Astrocyte (in vitro differentiated cells and primary cell): ENCODE data around the gene SGCG. TPM values are rescaled to one million over a fixed set of nuclear protein-coding genes. Genes with fewer than 3 reads are reported as not detected.

Experiments
- DNase-seq: peaks from one replicate; pipeline ENCODE4 v3.0.0-alpha.2; 2010; ENCODE audit warnings: low read depth
- FAIRE-seq: peaks from 2 replicates; lab custom pipeline; 2011; peaks lifted over from hg19 to GRCh38; lab: Jason Lieb, UNC
- H2AFZ ChIP-seq: 2 replicates; pipeline ENCODE4 v1.6.0; 2012; ENCODE audit warnings: low read depth, low read length, inconsistent platforms
- H3K27ac ChIP-seq: 2 replicates; pipeline ENCODE4 v1.5.1; 2011; ENCODE audit warnings: low read depth, low read length, inconsistent platforms
- H3K27me3 ChIP-seq: 2 replicates; pipeline ENCODE4 v1.6.0; 2011; ENCODE audit warnings: low read length, inconsistent platforms; ENCODE audit not compliant: insufficient read depth
- H3K36me3 ChIP-seq: 2 replicates; pipeline ENCODE4 v1.5.1; 2011; ENCODE audit warnings: low read length, inconsistent platforms; ENCODE audit not compliant: insufficient read depth
- H3K4me1 ChIP-seq: 2 replicates; pipeline ENCODE4 v1.5.1; 2011; ENCODE audit warnings: low read length, inconsistent platforms; ENCODE audit not compliant: insufficient read depth
- H3K4me2 ChIP-seq: 2 replicates; pipeline ENCODE4 v1.6.0; 2012; ENCODE audit warnings: low read length, inconsistent platforms
- H3K4me3 ChIP-seq: 2 replicates; pipeline ENCODE4 v1.5.1; 2011; ENCODE audit warnings: low read depth, mild to moderate bottlenecking, low read length, inconsistent platforms; ENCODE audit not compliant: insufficient read depth
- H3K79me2 ChIP-seq: 2 replicates; pipeline ENCODE4 v1.6.0; 2012; ENCODE audit warnings: mild to moderate bottlenecking, low read length, inconsistent platforms; ENCODE audit not compliant: insufficient read depth
- H3K9ac ChIP-seq: 2 replicates; pipeline ENCODE4 v1.6.0; 2012; ENCODE audit warnings: mild to moderate bottlenecking, low read length, inconsistent platforms
- H3K9me3 ChIP-seq: 2 replicates; pipeline ENCODE4 v1.5.1; 2012; ENCODE audit warnings: low read depth, mild to moderate bottlenecking, low read length, inconsistent platforms; ENCODE audit not compliant: insufficient read depth
- H4K20me1 ChIP-seq: 2 replicates; pipeline ENCODE4 v1.6.0; 2012; ENCODE audit warnings: low read length, inconsistent platforms; ENCODE audit not compliant: insufficient read depth
- H3K27ac Mint-ChIP-seq: one replicate; pipeline ENCODE4 v1.8.0; 2021; ENCODE audit warnings: mild to moderate bottlenecking, mixed read lengths; ENCODE audit not compliant: unreplicated experiment
- H3K27me3 Mint-ChIP-seq: one replicate; pipeline ENCODE4 v1.8.0; 2021; ENCODE audit warnings: low read depth, mixed read lengths; ENCODE audit not compliant: unreplicated experiment
- H3K36me3 Mint-ChIP-seq: one replicate; pipeline ENCODE4 v1.8.0; 2021; ENCODE audit warnings: low read depth, mixed read lengths; ENCODE audit not compliant: unreplicated experiment
- H3K4me1 Mint-ChIP-seq: one replicate; pipeline ENCODE4 v1.8.0; 2021; ENCODE audit warnings: low read depth, mixed read lengths; ENCODE audit not compliant: unreplicated experiment
- H3K4me3 Mint-ChIP-seq: one replicate; pipeline ENCODE4 v1.8.0; 2021; ENCODE audit warnings: mild to moderate bottlenecking, moderate library complexity, mixed read lengths; ENCODE audit not compliant: unreplicated experiment
- H3K9me3 Mint-ChIP-seq: one replicate; pipeline ENCODE4 v1.8.0; 2021; ENCODE audit warnings: mild to moderate bottlenecking, mixed read lengths; ENCODE audit not compliant: unreplicated experiment
- CTCF ChIP-seq: IDR thresholded peaks from 2 replicates; pipeline ENCODE4 v1.5.1; 2011; ENCODE audit warnings: low read depth, mild to moderate bottlenecking, inconsistent platforms, low read length, moderate library complexity; ENCODE audit not compliant: insufficient read depth
- EZH2 ChIP-seq: IDR thresholded peaks from 2 replicates; pipeline ENCODE4 v1.6.1; 2012; ENCODE audit warnings: mild to moderate bottlenecking, low read length, inconsistent platforms; ENCODE audit not compliant: insufficient read depth
- total RNA-seq: library from RNA; stranded (reverse); gene quantifications from 2 replicates; pipeline ENCODE4 v1.2.1, GENCODE V29; 2021

The SGCG gene
- total RNA-seq, 1 donor from 2014 or later, result 0.18 TPM

GRCh38 chr13:23254506-23254905 lies 73.7 kb downstream of the SGCG start:
- H3K4me3 ChIP-seq, result no peak overlapping the region
- H4K20me1 ChIP-seq, result no peaks in the 10 kb centered on the region
- no peaks in the 10 kb centered on the region for H3K27me3 ChIP-seq
- H3K4me2 ChIP-seq, result no peak overlapping the region
- no peak overlapping the region for H3K9ac ChIP-seq
- H3K9me3 ChIP-seq, result no peaks in the 10 kb centered on the region
- H3K36me3 Mint-ChIP-seq, result no peaks in the 10 kb centered on the region
- no peak for DNase-seq
- peaks cover 9% of the 10 kb centered on the region for H3K9me3 Mint-ChIP-seq
- TF ChIP-seq CTCF (no peak), EZH2 (no peak)
- no peak for FAIRE-seq
- H3K4me1 Mint-ChIP-seq, result no peaks in the 10 kb centered on the region
- no peaks in the 10 kb centered on the region for H3K79me2 ChIP-seq
- H3K27me3 Mint-ChIP-seq, result no peaks in the 10 kb centered on the region
- H3K27ac ChIP-seq, result no peak overlapping the region
- H2AFZ ChIP-seq, result no peak overlapping the region
- no peaks in the 10 kb centered on the region for H3K4me1 ChIP-seq
- H3K27ac Mint-ChIP-seq, result no peak overlapping the region
- H3K36me3 ChIP-seq, result no peaks in the 10 kb centered on the region
- no peak overlapping the region for H3K4me3 Mint-ChIP-seq

GRCh38 chr13:23267571-23267970 lies 86.8 kb downstream of the SGCG start:
- no peak for FAIRE-seq
- no peaks in the 10 kb centered on the region for H3K36me3 ChIP-seq
- no peaks in the 10 kb centered on the region for H3K9me3 ChIP-seq
- H3K4me1 Mint-ChIP-seq, result no peaks in the 10 kb centered on the region
- no peaks in the 10 kb centered on the region for H3K36me3 Mint-ChIP-seq
- no peak overlapping the region for H3K4me2 ChIP-seq
- H3K9ac ChIP-seq, result no peak overlapping the region
- no peak overlapping the region for H3K27ac ChIP-seq
- H3K27me3 ChIP-seq, result peaks cover 4% of the 10 kb centered on the region
- TF ChIP-seq EZH2 (no peak), CTCF (no peak)
- H2AFZ ChIP-seq, result no peak overlapping the region
- H3K4me1 ChIP-seq, result no peaks in the 10 kb centered on the region
- H3K4me3 ChIP-seq, result no peak overlapping the region
- H3K79me2 ChIP-seq, result no peaks in the 10 kb centered on the region
- H3K27ac Mint-ChIP-seq, result no peak overlapping the region
- no peak for DNase-seq
- H3K9me3 Mint-ChIP-seq, result no peaks in the 10 kb centered on the region
- no peak overlapping the region for H3K4me3 Mint-ChIP-seq
- no peaks in the 10 kb centered on the region for H4K20me1 ChIP-seq
- peaks cover 3% of the 10 kb centered on the region for H3K27me3 Mint-ChIP-seq

- no peak overlapping the region for H3K4me3 Mint-ChIP-seq
- Histone ChIP-seq H3K4me1 (no peaks in the 10 kb centered on the region), H3K4me3 (no peak overlapping the region), H3K79me2 (no peaks in the 10 kb centered on the region), H2AFZ (no peak overlapping the region), H3K4me2 (no peak overlapping the region), H3K27ac (no peak overlapping the region), H3K9me3 (no peaks in the 10 kb centered on the region), H3K27me3 (peaks cover 4% of the 10 kb centered on the region), H3K9ac (no peak overlapping the region), H3K36me3 (no peaks in the 10 kb centered on the region), H4K20me1 (no peaks in the 10 kb centered on the region)
- H3K27me3 Mint-ChIP-seq, result no peaks in the 10 kb centered on the region
- FAIRE-seq (no peak), DNase-seq (no peak)
- TF ChIP-seq CTCF (no peak), EZH2 (no peak)
- H3K36me3 Mint-ChIP-seq, result no peaks in the 10 kb centered on the region
- no peaks in the 10 kb centered on the region for H3K9me3 Mint-ChIP-seq
- H3K4me1 Mint-ChIP-seq, result no peaks in the 10 kb centered on the region
- H3K27ac Mint-ChIP-seq, result no peak overlapping the region
Measured at GRCh38 chr13:23268441-23268840, 87.7 kb downstream of the SGCG start.
